ENCODE data around the gene SLC9A9.
A peak's percentile ranks its signal among the peaks of the same experiment; 100 is the strongest.

SLC9A9 gene

DNA sequence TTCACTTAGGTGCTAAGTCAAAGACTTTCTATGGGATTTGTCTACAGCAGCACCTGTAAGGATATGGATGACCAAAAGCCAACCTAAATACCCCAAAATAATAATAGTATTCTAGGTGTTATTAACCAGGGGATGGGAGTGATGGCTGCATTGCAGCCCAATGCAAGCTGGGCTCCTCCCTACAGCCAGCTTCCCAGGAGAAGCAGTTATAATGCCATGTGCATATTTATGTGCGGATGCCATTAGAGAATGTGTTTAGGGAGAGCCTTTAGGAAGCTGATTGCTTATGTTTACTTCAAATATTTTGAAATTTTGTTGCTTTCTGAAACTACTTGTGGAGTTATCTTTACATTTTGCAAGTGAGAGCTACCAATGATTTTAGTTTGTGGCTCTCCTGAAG lies 491.4 kb downstream of the SLC9A9 start:
- DNase-seq (ENCODE audit: low spot score) = no peak

GRCh38 chr3:143354342-143354741 lies 493.9 kb downstream of the SLC9A9 start:
- no peak for DNase-seq (ENCODE audit: low spot score)

DNA sequence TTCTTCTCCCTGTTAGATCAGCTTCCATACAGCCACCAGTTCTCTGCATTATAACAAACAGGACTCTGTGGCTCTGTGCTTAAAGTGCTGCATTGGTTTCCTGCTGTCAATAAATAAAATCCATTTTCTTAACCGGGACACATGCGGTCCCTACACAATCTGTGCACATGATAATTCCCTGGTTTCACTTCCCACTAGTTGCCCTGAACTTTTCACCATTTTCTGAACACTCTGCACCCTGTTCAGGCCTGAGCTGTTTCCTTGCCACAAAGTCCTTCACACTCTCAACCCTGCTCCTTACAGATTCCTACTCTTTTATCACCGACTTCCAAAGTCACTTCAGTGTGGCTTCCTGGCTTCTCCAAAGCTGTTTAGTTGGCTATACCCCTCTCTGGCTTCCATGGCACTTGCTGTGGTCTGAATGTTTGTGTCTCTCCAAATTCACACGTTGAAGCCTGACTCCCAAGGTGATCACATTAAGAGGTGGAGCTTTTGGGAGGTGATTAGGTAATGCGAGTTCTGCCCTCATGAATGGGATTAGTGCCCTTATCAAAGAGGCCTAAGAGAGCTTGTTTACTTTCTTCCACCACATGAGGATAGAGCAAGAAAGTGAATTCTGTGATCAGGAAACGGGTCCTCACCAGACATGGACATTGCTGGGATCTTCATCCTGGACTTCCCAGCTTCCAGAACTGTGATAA lies 495.3 kb downstream of the SLC9A9 start:
- DNase-seq (ENCODE audit: low spot score) = no peak

DNA sequence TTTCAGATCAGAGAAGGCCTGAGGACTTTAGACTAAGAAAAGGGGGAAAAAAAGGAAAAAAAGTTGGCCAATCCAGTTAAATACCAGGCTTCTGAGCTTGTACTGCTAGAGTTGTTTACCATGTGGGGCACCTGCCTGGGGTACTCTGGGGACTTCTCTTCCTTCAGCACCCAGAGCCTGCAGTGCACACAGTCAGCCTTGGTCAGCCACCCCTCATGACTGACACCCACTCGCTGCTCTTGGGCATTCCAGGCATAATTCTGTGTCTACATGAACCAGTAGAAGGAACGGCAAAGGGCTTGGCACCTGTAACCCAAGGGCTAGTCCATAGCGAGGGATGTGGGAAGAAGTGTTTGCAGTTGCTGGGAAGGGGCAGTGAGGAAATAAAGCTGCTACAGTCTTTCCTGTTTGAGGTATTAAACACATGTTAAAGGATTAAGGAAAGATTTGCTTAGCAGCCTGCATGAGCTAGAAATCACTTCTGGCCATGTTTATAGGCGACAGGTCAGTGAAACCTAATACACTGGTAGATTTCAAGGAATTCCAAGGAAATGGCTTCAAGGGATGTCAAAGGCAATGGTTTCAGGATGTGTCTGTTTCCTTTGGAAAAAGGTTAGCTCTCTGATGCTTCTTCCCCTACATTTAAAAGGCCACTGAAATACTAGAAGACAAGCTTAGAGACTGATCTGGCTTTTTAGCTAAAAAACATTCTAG lies 496.2 kb downstream of the SLC9A9 start:
- DNase-seq (ENCODE audit: low spot score) = no peak

- DNase-seq (ENCODE audit: low spot score) = no peak
Observed at GRCh38 chr3:143351354-143351753, 496.9 kb downstream of the SLC9A9 start.

GRCh38 chr3:143349455-143349854 lies 498.8 kb downstream of the SLC9A9 start:
- no peak for DNase-seq (ENCODE audit: low spot score)

- peak; percentile 6 for DNase-seq (ENCODE audit: low spot score)
Observed at GRCh38 chr3:143348486-143349327, 499.6 kb downstream of the SLC9A9 start.

DNA sequence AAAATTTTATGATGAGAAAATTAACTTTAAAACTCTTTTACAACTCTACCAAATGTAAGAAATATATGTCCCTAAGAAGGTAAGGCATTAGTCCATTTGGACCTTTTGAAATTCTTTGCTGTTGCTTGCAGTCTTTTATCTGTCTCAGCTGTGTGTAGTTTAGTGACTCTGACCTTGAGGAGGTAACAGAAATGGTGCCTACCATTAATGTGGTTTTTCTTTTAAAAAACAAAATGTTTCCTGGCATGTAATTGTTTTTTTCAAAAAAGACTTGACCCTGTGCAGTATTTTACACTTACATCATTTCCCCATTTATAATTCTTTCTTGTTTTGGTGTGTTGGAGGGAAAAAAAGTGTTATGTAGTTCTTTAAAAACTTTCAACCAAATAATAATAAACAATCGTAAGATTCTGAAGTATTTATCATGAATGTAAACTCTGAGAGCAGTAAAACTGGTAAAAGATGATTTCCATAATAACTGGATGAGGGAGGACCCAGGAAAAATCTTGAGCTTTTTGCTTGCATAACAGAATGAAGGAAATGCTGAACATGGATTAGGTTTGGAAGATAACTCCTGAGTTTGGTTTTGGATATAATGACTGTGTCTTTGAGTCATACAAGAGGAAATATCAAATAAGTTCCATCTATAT lies 503.6 kb downstream of the SLC9A9 start:
- no peak for DNase-seq (ENCODE audit: low spot score)

DNA sequence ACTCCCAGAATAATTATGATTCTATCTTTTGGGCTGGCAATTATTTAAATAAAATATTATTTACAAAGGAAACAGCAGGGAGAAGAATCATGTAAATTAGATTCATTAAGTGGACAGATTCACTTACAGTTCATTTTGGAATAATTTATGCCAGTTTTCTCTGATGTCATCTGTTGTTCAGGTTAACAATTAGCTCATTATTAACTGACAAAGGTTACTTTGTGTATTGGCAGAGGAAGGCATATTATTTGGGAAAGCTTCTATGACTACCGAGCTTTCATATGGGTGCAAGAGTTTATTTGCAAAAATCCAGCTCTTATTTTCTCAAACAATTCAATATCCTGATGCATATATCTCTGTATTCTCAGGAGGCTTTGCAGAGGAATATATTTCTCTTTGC lies 504.3 kb downstream of the SLC9A9 start:
- no peak for DNase-seq (ENCODE audit: low spot score)

- DNase-seq (ENCODE audit: low spot score) = no peak
Observed at GRCh38 chr3:143343031-143343430, 505.2 kb downstream of the SLC9A9 start.

GRCh38 chr3:143339451-143339850 lies 508.8 kb downstream of the SLC9A9 start:
- DNase-seq (ENCODE audit: low spot score) = no peak

- no peak for DNase-seq (ENCODE audit: low spot score)
Observed at GRCh38 chr3:143337387-143337786, 510.9 kb downstream of the SLC9A9 start.

DNA sequence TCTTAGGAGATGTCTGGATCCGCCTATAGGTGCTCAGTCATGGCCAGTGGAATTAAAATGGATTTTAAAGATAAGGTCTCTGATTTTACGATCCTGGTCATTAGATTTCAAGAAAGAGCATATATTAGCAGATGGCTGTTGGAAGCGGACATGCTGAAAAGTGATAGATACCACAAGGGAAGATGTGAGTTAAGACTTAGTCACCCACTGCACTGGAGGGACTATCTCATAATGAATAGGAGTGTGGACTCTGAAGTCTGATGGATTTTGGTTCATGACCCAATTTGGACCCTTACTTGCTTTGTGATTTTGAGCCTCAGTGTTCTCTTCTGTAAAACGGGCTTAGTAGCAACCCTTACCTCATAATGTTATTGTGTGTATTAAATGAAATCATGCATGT lies 514.0 kb downstream of the SLC9A9 start:
- no peak for DNase-seq (ENCODE audit: low spot score)

DNA sequence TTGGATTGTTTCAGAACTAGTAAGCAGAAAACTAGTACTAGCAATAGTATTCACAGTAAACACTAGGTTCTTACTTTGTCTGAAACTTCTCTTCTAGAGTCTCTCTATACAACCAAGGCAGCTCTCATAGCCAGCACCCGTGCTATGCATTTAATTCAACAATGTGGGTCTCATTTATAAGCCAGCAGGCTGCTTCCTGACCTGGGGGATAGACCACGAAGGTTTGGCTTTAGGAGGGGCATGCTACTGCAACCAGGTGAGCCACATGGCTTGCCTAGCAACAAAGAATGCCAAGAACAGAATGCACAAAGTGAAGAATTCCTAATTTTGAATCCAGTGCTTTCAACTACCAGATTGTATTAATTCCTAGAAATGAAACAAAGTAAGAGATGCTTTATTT lies 514.9 kb downstream of the SLC9A9 start:
- DNase-seq (ENCODE audit: low spot score) = no peak

DNA sequence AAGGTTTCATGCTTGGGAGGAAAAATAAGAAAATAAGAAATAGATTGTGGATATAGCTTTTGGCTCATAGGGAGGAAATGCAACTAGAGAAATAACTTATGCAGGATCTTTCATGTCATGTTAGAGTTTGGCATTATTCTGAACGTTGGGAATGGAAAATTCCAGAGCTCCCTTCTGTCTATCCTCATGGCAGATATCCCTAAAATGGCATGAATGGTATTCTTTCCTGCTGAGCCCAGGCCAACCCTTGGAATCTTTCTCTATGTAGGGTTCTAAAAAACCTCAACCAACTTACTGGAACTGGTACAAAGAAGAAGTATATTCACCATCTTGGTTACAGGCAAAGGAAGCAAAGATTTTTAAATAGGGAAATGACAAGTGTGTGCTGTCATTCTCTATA lies 516.2 kb downstream of the SLC9A9 start:
- DNase-seq (ENCODE audit: low spot score) = no peak

GRCh38 chr3:143331350-143331749 lies 516.9 kb downstream of the SLC9A9 start:
- no peak for DNase-seq (ENCODE audit: low spot score)

DNA sequence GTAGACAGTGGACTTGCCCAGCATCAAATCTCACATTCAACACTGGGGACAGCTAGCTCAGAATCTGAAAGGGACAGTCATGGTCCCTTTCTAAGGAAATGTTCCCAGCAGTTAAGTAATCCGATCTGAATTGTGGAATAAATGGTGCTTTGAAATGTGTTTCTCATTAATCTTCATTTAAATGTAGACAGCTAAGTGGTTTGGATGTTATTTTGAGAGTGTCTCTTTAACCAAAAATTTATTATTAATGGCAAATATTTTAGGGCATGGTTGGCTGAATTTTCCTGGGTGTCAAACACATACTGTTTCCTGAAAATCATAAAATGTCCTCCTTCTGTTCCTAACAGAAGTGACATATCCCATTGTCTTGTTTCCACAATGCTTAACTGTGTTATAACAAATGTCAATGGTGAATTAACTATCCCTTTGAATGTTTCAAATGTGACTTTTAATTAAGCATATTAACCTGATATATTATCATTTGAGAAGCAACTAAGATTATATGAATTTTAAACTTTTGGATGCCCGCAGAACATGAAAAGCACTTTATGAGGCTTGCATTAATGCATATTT lies 517.9 kb downstream of the SLC9A9 start:
- no peak for DNase-seq (ENCODE audit: low spot score)

DNA sequence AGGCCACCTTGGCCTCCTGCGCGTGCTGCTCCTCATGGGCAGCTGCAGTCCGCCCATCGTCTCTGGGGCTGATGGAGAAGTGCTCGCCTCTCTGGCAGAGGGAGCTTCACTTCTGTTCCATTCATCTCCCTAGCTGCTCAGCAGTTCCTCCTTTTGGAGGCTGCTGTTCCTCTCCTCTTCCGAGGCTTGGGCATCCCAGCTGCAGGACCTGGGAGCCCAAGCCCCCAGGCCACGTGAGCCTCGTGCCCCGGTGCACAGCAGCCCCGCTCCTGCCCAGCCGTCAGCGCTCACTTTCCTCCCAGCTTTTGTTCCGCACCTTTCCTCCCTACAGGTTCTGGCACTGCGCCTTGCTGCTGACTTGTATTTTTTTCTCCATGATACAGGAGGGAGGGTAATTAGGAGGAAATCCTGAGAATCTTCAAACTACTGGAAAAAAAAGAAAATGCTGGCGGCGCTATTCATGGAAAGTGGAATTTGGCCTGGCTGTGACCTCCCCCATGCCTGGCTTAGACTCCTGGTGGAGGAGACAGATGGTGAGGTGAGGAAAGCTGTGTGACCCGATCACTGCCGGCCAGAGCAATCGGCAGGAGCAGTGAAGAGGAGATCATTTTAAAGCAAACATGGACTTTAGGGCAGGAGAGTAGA lies 518.6 kb downstream of the SLC9A9 start:
- DNase-seq (ENCODE audit: low spot score) = no peak

DNA sequence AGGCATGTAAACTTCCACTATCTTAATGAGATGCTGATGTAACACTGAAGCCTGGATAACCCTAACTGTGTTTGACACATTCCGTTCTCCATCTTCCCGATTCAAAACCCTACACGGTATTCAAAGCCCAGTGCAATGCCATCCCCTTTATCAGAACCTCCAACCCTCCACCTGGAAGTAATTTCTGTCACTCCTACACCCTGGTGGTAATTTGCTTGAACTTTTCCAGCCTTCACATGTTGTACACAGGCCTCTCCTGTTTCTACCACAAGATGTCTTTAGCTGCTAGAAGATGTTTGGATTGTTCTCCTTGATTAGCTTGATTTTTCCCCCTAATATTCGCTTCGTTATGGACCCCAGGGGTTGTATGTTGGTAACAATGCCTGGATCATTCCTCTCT lies 519.8 kb downstream of the SLC9A9 start:
- DNase-seq (ENCODE audit: low spot score) = no peak

GRCh38 chr3:143326983-143327778 lies 521.1 kb downstream of the SLC9A9 start:
- DNase-seq (ENCODE audit: low spot score) = no peak

Data from CD4-positive, alpha-beta T cell treated with Interleukin-15 for 4 hours (primary cell).